Measurements from ENCODE around the gene RNF130.

RNF130 gene

DNA sequence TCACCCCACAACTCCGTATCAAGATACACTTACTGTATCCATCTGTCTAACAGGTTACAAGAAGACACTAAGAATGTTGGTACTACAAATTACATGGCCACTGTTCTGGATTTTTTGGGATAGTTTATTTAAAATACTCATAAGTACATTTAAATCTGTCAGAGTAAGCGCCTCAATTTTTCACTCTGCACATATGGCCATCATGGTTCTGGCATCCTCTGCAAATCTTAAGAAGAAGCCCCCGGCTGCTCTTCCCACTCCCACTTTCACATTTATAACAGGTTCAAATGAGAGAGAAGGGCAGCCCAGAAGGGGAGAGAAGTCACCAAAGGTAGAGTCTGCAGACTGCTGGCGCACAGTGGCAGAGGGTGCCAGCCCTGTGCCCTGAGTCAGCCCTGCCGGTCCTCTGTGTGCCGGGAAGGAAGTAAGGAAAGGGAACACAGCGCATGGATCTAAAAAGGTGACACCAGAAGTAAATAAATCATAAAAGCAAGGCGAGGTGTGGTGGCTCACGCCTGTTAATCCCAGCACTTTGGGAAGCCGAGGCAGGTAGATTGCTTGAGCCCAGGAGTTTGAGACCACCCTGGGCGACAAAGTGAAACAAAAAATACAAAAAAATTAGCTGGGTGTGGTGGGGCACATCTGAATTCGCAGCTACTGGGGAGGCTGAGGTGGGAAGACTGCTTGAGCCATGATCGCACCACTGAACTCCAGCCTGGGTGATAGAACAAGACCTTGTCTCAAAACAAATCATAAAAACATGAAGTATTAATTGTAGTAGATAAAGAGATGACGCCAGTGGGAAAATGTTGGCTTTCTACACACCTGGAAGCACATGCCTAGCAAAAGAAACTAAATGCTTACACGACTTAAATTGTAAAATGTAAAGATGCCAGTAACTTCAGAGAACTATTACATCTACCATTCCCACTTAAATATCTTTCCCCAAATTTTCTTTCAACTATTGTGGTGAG is 30.0 kb downstream of the RNF130 start:
- peaks cover 5% of the 10 kb centered on the region for H3K9me3 ChIP-seq (ENCODE audit: insufficient read depth, low read depth, low read length)

GRCh38 chr5:180040287-180041214 is 31.0 kb downstream of the RNF130 start:
- Histone ChIP-seq H3K9ac (ENCODE audit: low read depth, low read length) (peak overlapping the region; percentile 46; the same call in 1 of the 2 replicates), H3K4me3 (ENCODE audit: low read length) (no peak overlapping the region), H3K27ac (ENCODE audit: low read length) (no peak overlapping the region), H3K9me3 (ENCODE audit: insufficient read depth, low read depth, low read length) (no peaks in the 10 kb centered on the region), H3K4me1 (ENCODE audit: insufficient read depth, low read length) (peaks cover 14% of the 10 kb centered on the region; the same call in 1 of the 2 replicates), H3K27me3 (ENCODE audit: insufficient read depth, low read length) (no peaks in the 10 kb centered on the region), H3K36me3 (ENCODE audit: insufficient read depth, low read depth, low read length) (peaks cover 49% of the 10 kb centered on the region)

More for the DNA sequence above, 30.0 kb downstream of the RNF130 start:
- Histone ChIP-seq H3K36me3 (ENCODE audit: insufficient read depth, low read depth, low read length) (peaks cover 38% of the 10 kb centered on the region), H3K4me1 (ENCODE audit: insufficient read depth, low read length) (peaks cover 14% of the 10 kb centered on the region; the same call in 1 of the 2 replicates), H3K27ac (ENCODE audit: low read length) (no peak overlapping the region), H3K9ac (ENCODE audit: low read depth, low read length) (no peak overlapping the region), H3K27me3 (ENCODE audit: insufficient read depth, low read length) (no peaks in the 10 kb centered on the region), H3K4me3 (ENCODE audit: low read length) (no peak overlapping the region)

GRCh38 chr5:180035206-180035931 is 36.2 kb downstream of the RNF130 start:
- Histone ChIP-seq H3K4me3 (ENCODE audit: low read length) (no peak overlapping the region), H3K36me3 (ENCODE audit: insufficient read depth, low read depth, low read length) (peaks cover 66% of the 10 kb centered on the region), H3K9ac (ENCODE audit: low read depth, low read length) (no peak overlapping the region), H3K9me3 (ENCODE audit: insufficient read depth, low read depth, low read length) (no peaks in the 10 kb centered on the region), H3K27me3 (ENCODE audit: insufficient read depth, low read length) (no peaks in the 10 kb centered on the region), H3K4me1 (ENCODE audit: insufficient read depth, low read length) (peaks cover 2% of the 10 kb centered on the region; the same call in 1 of the 2 replicates), H3K27ac (ENCODE audit: low read length) (no peak overlapping the region)

DNA sequence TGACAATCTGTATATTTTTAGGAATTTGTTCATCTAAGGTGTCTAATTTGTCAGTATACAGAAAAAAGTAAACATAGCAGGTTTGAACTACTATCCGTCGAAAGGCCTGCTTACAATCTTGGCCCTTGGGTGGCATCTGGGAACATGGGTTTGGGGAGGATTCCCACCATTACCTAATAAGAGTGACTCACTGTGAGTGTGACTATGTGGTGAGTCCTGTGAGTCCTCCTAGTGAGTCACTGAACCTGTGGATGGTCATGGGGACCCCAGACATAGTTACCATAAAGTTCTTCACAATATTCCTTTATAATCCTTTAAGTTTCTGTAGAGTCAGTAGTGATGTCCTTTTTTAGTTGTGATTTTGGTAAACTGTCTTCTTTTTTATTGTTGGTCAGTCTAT is 37.0 kb downstream of the RNF130 start:
- peaks cover 61% of the 10 kb centered on the region for H3K36me3 ChIP-seq (ENCODE audit: insufficient read depth, low read depth, low read length)
- H3K9ac ChIP-seq (ENCODE audit: low read depth, low read length): no peak overlapping the region
- H3K4me3 ChIP-seq (ENCODE audit: low read length): no peak overlapping the region
- no peaks in the 10 kb centered on the region for H3K27me3 ChIP-seq (ENCODE audit: insufficient read depth, low read length)
- no peak overlapping the region for H3K27ac ChIP-seq (ENCODE audit: low read length)
- H3K9me3 ChIP-seq (ENCODE audit: insufficient read depth, low read depth, low read length): no peaks in the 10 kb centered on the region
- H3K4me1 ChIP-seq (ENCODE audit: insufficient read depth, low read length): no peaks in the 10 kb centered on the region

- Histone ChIP-seq H3K4me1 (ENCODE audit: insufficient read depth, low read length) (peaks cover 6% of the 10 kb centered on the region; the same call in 1 of the 2 replicates), H3K27me3 (ENCODE audit: insufficient read depth, low read length) (no peaks in the 10 kb centered on the region), H3K36me3 (ENCODE audit: insufficient read depth, low read depth, low read length) (0 out of 2 replicates have a peak, but pooled peaks cover 21% of the 10 kb centered on the region), H3K9me3 (ENCODE audit: insufficient read depth, low read depth, low read length) (no peaks in the 10 kb centered on the region), H3K9ac (ENCODE audit: low read depth, low read length) (no peak overlapping the region), H3K27ac (ENCODE audit: low read length) (no peak overlapping the region), H3K4me3 (ENCODE audit: low read length) (no peak overlapping the region)
Measured at GRCh38 chr5:180027459-180028089, 44.0 kb downstream of the RNF130 start.

DNA sequence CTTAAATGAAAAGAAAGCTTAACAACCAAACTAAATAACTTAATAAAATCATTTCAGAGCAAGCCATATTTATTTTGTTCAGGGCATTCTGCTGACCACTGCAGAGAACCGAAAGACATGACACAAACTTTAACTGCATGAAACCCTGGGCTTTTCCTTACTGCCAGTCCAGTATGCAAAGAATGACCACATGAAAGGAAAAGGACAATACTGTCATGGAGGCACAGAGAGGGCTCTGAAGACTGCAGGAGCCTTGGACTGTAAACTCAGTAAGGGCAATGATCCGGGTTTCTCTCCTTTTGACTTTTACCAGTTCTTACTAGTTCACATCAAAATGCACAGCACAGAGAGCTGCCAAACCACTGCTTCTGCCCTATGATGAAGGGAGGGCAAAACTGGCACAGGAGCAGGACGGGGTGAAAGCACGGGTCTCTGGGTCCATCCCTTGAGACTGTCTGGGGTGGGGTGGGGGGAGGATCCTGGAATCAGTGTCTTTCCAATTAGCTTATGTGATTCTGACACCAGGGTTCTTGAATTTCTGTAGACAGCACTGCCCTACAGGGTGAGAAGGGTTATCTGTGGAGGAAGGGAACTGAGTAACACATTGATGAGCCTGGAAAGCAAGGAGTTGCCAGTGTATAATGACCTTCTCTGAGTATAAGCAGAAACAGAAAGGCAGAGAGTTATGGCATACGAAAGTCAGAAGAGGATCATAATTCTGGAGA is 44.7 kb downstream of the RNF130 start:
- Histone ChIP-seq H3K9ac (ENCODE audit: low read depth, low read length) (no peak overlapping the region), H3K27ac (ENCODE audit: low read length) (no peak overlapping the region), H3K36me3 (ENCODE audit: insufficient read depth, low read depth, low read length) (0 out of 2 replicates have a peak, but pooled peaks cover 17% of the 10 kb centered on the region), H3K4me1 (ENCODE audit: insufficient read depth, low read length) (peaks cover 6% of the 10 kb centered on the region; the same call in 1 of the 2 replicates), H3K9me3 (ENCODE audit: insufficient read depth, low read depth, low read length) (no peaks in the 10 kb centered on the region), H3K4me3 (ENCODE audit: low read length) (no peak overlapping the region), H3K27me3 (ENCODE audit: insufficient read depth, low read length) (no peaks in the 10 kb centered on the region)

DNA sequence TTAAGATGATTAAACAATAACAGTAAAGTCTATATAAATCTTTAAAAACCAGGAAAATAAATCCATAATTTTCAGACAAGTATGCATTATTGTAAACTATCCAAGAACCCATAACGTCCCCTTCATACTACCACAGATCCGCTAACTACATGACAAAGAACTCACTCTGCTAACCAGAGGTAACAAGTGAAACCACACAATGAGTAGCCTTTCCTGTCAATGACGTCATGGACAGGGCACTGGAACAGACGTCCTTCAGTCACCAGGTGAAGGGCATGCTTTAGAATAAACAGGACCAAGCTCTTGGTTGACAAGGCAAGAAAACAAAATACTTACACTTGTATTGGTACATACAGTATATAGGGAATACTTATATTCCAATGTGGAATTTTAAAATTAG is 45.2 kb downstream of the RNF130 start:
- no peak overlapping the region for H3K27ac ChIP-seq (ENCODE audit: low read length)
- H3K36me3 ChIP-seq (ENCODE audit: insufficient read depth, low read depth, low read length): 0 out of 2 replicates have a peak, but pooled peaks cover 17% of the 10 kb centered on the region
- H3K9ac ChIP-seq (ENCODE audit: low read depth, low read length): no peak overlapping the region
- no peaks in the 10 kb centered on the region for H3K9me3 ChIP-seq (ENCODE audit: insufficient read depth, low read depth, low read length)
- H3K4me3 ChIP-seq (ENCODE audit: low read length): no peak overlapping the region
- H3K27me3 ChIP-seq (ENCODE audit: insufficient read depth, low read length): no peaks in the 10 kb centered on the region
- H3K4me1 ChIP-seq (ENCODE audit: insufficient read depth, low read length): peaks cover 6% of the 10 kb centered on the region; the same call in 1 of the 2 replicates

- Histone ChIP-seq H3K27me3 (ENCODE audit: insufficient read depth, low read length) (no peaks in the 10 kb centered on the region), H3K4me1 (ENCODE audit: insufficient read depth, low read length) (no peaks in the 10 kb centered on the region), H3K36me3 (ENCODE audit: insufficient read depth, low read depth, low read length) (peaks cover 11% of the 10 kb centered on the region; the same call in 1 of the 2 replicates), H3K9ac (ENCODE audit: low read depth, low read length) (no peak overlapping the region), H3K27ac (ENCODE audit: low read length) (no peak overlapping the region), H3K9me3 (ENCODE audit: insufficient read depth, low read depth, low read length) (0 out of 2 replicates have a peak, but pooled peaks cover 5% of the 10 kb centered on the region), H3K4me3 (ENCODE audit: low read length) (no peak overlapping the region)
Measured at GRCh38 chr5:180021900-180022299, 49.7 kb downstream of the RNF130 start.

GRCh38 chr5:180020176-180020575 is 51.4 kb downstream of the RNF130 start:
- no peak overlapping the region for H3K4me3 ChIP-seq (ENCODE audit: low read length)

More at GRCh38 chr5:180020176-180020575, 51.4 kb downstream of the RNF130 start:
- Histone ChIP-seq H3K27me3 (ENCODE audit: insufficient read depth, low read length) (no peaks in the 10 kb centered on the region), H3K4me1 (ENCODE audit: insufficient read depth, low read length) (no peaks in the 10 kb centered on the region), H3K9me3 (ENCODE audit: insufficient read depth, low read depth, low read length) (0 out of 2 replicates have a peak, but pooled peaks cover 5% of the 10 kb centered on the region), H3K36me3 (ENCODE audit: insufficient read depth, low read depth, low read length) (peaks cover 11% of the 10 kb centered on the region; the same call in 1 of the 2 replicates), H3K27ac (ENCODE audit: low read length) (no peak overlapping the region), H3K9ac (ENCODE audit: low read depth, low read length) (no peak overlapping the region)

All from iPS-20b (cell line).